Fibroblast of lung (primary cell): ENCODE measurements around the gene JUP. TPM values are rescaled to one million over a fixed set of nuclear protein-coding genes. Genes with fewer than 3 reads are reported as not detected.

Experiments used
- DNase-seq, 2 donors: peaks; one replicate each; pipeline versions ENCODE4 v3.0.0 to v3.0.0-alpha.2; 2010; ENCODE audit warnings: low read depth in 2 of 2
- H2AFZ ChIP-seq: 2 replicates; pipeline ENCODE4 v1.5.1; 2012; ENCODE audit warnings: low read length, control low read depth, inconsistent platforms
- H3K27ac ChIP-seq: 2 replicates; pipeline ENCODE4 v1.5.1; 2011; ENCODE audit warnings: low read length, control low read depth; ENCODE audit not compliant: insufficient read depth
- H3K27me3 ChIP-seq: 2 replicates; pipeline ENCODE4 v1.5.1; 2011; ENCODE audit warnings: mild to moderate bottlenecking, low read length; ENCODE audit not compliant: control insufficient read depth, insufficient read depth
- H3K36me3 ChIP-seq: 2 replicates; pipeline ENCODE4 v1.5.1; 2011; ENCODE audit warnings: low read length; ENCODE audit not compliant: control insufficient read depth, insufficient read depth
- H3K4me1 ChIP-seq: 2 replicates; pipeline ENCODE4 v1.5.1; 2011; ENCODE audit warnings: low read length; ENCODE audit not compliant: control insufficient read depth, insufficient read depth; ENCODE audit errors: extremely low read depth
- H3K4me2 ChIP-seq: 2 replicates; pipeline ENCODE4 v1.5.1; 2011; ENCODE audit warnings: low read length, control low read depth; ENCODE audit not compliant: insufficient read depth; ENCODE audit errors: extremely low read depth
- H3K4me3 ChIP-seq, 4 experiments: fragments of 200-600 bp in 1 of 4; sonication (generic) in 1 of 4; replicated peaks in 1 of 4; 2 replicates each; pipeline ENCODE4 v1.5.1; 2011 to 2016; ENCODE audit warnings: low read length in 4 of 4, low read depth in 3 of 4, mild to moderate bottlenecking in 3 of 4, control low read depth in 2 of 4, inconsistent platforms in 1 of 4, mixed read lengths in 1 of 4; ENCODE audit not compliant: insufficient read depth in 1 of 4; ENCODE audit errors: control extremely low read depth in 1 of 4
- H3K79me2 ChIP-seq: 2 replicates; pipeline ENCODE4 v1.5.1; 2012; ENCODE audit warnings: mild to moderate bottlenecking, low read length, inconsistent platforms; ENCODE audit not compliant: control insufficient read depth, insufficient read depth
- H3K9ac ChIP-seq: 2 replicates; pipeline ENCODE4 v1.5.1; 2011; ENCODE audit warnings: mild to moderate bottlenecking, low read length, control low read depth; ENCODE audit not compliant: insufficient read depth
- H3K9me3 ChIP-seq: 2 replicates; pipeline ENCODE4 v1.5.1; 2012; ENCODE audit warnings: low read depth, low read length; ENCODE audit not compliant: control insufficient read depth, insufficient read depth
- H4K20me1 ChIP-seq: 2 replicates; pipeline ENCODE4 v1.5.1; 2011; ENCODE audit warnings: low read length; ENCODE audit not compliant: control insufficient read depth, insufficient read depth; ENCODE audit errors: extremely low read depth
- CTCF ChIP-seq, 2 donors: IDR thresholded peaks in 1 of 2; conservative IDR thresholded peaks in 1 of 2; 1 replicate in 1 of 2; 2 replicates in 1 of 2; pipeline ENCODE4 v1.5.1; 2011 to 2012; ENCODE audit warnings: low read length in 2 of 2, control low read depth in 1 of 2, inconsistent platforms in 1 of 2, low read depth in 1 of 2, mild to moderate bottlenecking in 1 of 2
- EZH2 ChIP-seq: IDR thresholded peaks from 2 replicates; pipeline ENCODE4 v1.5.1; 2012; ENCODE audit warnings: low read length, control low read depth, mild to moderate bottlenecking; ENCODE audit errors: missing control alignments
- polyA plus RNA-seq, 2 donors: library from polyadenylated mRNA; depleted of rRNA in 1 of 2; stranded (reverse) in 1 of 2; unstranded in 1 of 2; fragments of >200 nt; gene quantifications; 2 replicates each; pipeline ENCODE4 v1.2.1, GENCODE V29; 2011 to 2012; ENCODE audit warnings: missing spikeins in 1 of 2
- total RNA-seq: library from RNA; depleted of rRNA; stranded (reverse); fragments of >200 nt; gene quantifications from 2 replicates; pipeline ENCODE4 v1.2.1, GENCODE V29; 2014

JUP gene
- total and polyA plus RNA-seq, 2 donors (not counting 1 experiment from before 2014, with no cell fraction given), result 3.2 to 13.2 TPM

- H3K4me2 ChIP-seq, result no peak overlapping the region
- no peak for DNase-seq
- no peaks in the 10 kb centered on the region for H3K79me2 ChIP-seq
- H3K27me3 ChIP-seq, result no peaks in the 10 kb centered on the region
- H3K9ac ChIP-seq, result no peak overlapping the region
- TF ChIP-seq EZH2 (no peak), CTCF (conservative IDR thresholded peaks at IDR 0.05 in 1 of 2, IDR thresholded peaks at IDR 0.05 in 1 of 2; ENCODE audit: low read depth in 1 of 2, low read length in 2 of 2) (no peak)
- no peak overlapping the region for H3K4me3 ChIP-seq
- no peaks in the 10 kb centered on the region for H4K20me1 ChIP-seq
- no peak overlapping the region for H3K27ac ChIP-seq
- no peaks in the 10 kb centered on the region for H3K4me1 ChIP-seq
- H2AFZ ChIP-seq, result no peak overlapping the region
- no peaks in the 10 kb centered on the region for H3K36me3 ChIP-seq
- H3K9me3 ChIP-seq, result no peaks in the 10 kb centered on the region
Observed at GRCh38 chr17:41723801-41724475, 62.6 kb downstream of the JUP start.

DNA sequence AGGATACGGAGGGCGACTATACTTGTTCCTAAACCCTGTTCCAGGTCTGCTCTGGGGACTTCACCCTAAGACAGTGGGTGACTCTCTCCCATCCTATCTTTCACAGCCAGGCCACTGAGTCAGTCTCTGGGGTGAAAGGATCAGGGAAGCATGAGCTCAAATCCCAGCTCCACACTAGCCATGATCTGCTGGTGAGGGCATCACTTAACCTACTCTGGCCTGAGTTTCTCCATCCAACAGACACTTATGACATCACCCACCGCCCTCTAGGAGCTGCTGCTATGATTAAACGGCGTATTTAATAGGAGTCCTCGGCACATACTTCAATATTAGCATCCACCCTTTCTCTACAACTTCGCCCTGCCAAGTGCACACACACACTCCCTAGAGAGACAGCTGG lies 64.3 kb downstream of the JUP start:
- H4K20me1 ChIP-seq, result no peaks in the 10 kb centered on the region
- H3K79me2 ChIP-seq, result no peaks in the 10 kb centered on the region
- H3K27me3 ChIP-seq, result peaks cover 3% of the 10 kb centered on the region
- no peak for DNase-seq
- H3K27ac ChIP-seq, result no peak overlapping the region
- no peaks in the 10 kb centered on the region for H3K9me3 ChIP-seq
- no peaks in the 10 kb centered on the region for H3K4me1 ChIP-seq
- TF ChIP-seq CTCF (conservative IDR thresholded peaks at IDR 0.05 in 1 of 2, IDR thresholded peaks at IDR 0.05 in 1 of 2; ENCODE audit: low read depth in 1 of 2, low read length in 2 of 2) (no peak), EZH2 (no peak)
- no peak overlapping the region for H2AFZ ChIP-seq
- no peak overlapping the region for H3K9ac ChIP-seq
- H3K36me3 ChIP-seq, result no peaks in the 10 kb centered on the region
- H3K4me2 ChIP-seq, result no peak overlapping the region
- H3K4me3 ChIP-seq, result no peak overlapping the region

- Histone ChIP-seq H3K4me1 (no peaks in the 10 kb centered on the region), H4K20me1 (no peaks in the 10 kb centered on the region), H3K36me3 (no peaks in the 10 kb centered on the region), H3K27me3 (peaks cover 6% of the 10 kb centered on the region), H3K9ac (no peak overlapping the region), H2AFZ (no peak overlapping the region), H3K4me2 (no peak overlapping the region), H3K4me3 (no peak overlapping the region), H3K9me3 (no peaks in the 10 kb centered on the region), H3K27ac (no peak overlapping the region), H3K79me2 (no peaks in the 10 kb centered on the region)
- no peak for DNase-seq
- no peak for TF ChIP-seq CTCF (conservative IDR thresholded peaks at IDR 0.05 in 1 of 2, IDR thresholded peaks at IDR 0.05 in 1 of 2; ENCODE audit: low read depth in 1 of 2, low read length in 2 of 2)
- TF ChIP-seq EZH2, result no peak
Observed at GRCh38 chr17:41718287-41718645, 68.2 kb downstream of the JUP start.
